Spinal cord (tissue), 10 donors: ENCODE measurements around the gene MGARP. TPM values are rescaled to one million over a fixed set of nuclear protein-coding genes. Genes with fewer than 3 reads are reported as not detected.

Experiments used
- DNase-seq, 6 donors: peaks; one replicate each; pipeline versions ENCODE4 v3.0.0 to v3.0.0-alpha.2; 2013 to 2015; ENCODE audit warnings: low spot score in 6 of 6, low read depth in 4 of 6
- H3K27ac ChIP-seq: one replicate; pipeline ENCODE4 v1.5.1; 2013; ENCODE audit warnings: low read depth, low read length, control low read depth
- H3K27me3 ChIP-seq: one replicate; pipeline ENCODE4 v1.6.1; 2013; ENCODE audit warnings: low read length; ENCODE audit not compliant: control insufficient read depth, insufficient read depth
- H3K36me3 ChIP-seq: one replicate; pipeline ENCODE4 v1.6.1; 2013; ENCODE audit warnings: low read length; ENCODE audit not compliant: control insufficient read depth, insufficient read depth
- H3K4me1 ChIP-seq: one replicate; pipeline ENCODE4 v1.6.1; 2013; ENCODE audit warnings: low read length; ENCODE audit not compliant: control insufficient read depth, insufficient read depth
- H3K4me3 ChIP-seq: one replicate; pipeline ENCODE4 v1.5.1; 2013; ENCODE audit warnings: low read depth, low read length, control low read depth
- H3K9me3 ChIP-seq: one replicate; pipeline ENCODE4 v1.6.1; 2013; ENCODE audit warnings: low read length; ENCODE audit not compliant: control insufficient read depth, insufficient read depth
- WGBS: methylation state at CpG from one replicate; pipeline ENCODE4 v1.1.5; 2013; ENCODE audit warnings: missing lambda C conversion rate; ENCODE audit not compliant: insufficient coverage; 5-methylcytosine and 5-hydroxymethylcytosine counted together
- polyA plus RNA-seq, 2 donors: library from polyadenylated mRNA; unstranded; fragments of 120-200 nt; gene quantifications; one replicate each; pipeline ENCODE4 v1.2.1, GENCODE V29; 2013; ENCODE audit not compliant: insufficient read length in 2 of 2
- total RNA-seq, 2 donors: library from RNA; depleted of rRNA in 1 of 2; stranded (reverse); fragments of 120-200 nt in 1 of 2; fragments of >200 nt in 1 of 2; gene quantifications; one replicate each; pipeline versions ENCODE4 v1.2.3 to v1.2.4, GENCODE V29; 2013 to 2014
- donor health status: healthy.

MGARP gene
- total and polyA plus RNA-seq, 4 donors = 0.95 to 1.8 (median 1.1) TPM

DNA sequence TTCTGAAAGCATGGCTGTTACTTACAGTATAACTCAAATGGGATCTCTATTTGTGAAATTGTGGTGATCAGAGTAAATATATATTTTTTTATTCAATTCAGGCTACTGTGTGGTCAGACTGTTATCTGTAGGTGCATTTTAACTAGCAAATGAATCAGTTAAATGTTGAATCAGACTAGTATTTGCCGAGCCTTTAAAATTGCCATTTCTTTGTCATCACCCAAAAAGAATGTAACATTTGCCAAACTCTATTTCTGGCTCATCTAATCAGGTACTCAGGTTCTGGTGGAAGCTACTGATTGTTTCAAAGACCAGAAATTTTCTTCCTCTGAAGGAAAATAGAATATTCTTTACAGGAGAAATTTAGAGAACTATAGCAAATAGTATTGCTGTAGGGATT lies 19.5 kb upstream of the MGARP start:
- Histone ChIP-seq H3K27me3 (no peaks in the 10 kb centered on the region), H3K4me3 (no peak overlapping the region), H3K4me1 (peaks cover 10% of the 10 kb centered on the region), H3K9me3 (no peaks in the 10 kb centered on the region), H3K36me3 (peaks cover 4% of the 10 kb centered on the region), H3K27ac (no peak overlapping the region)
- DNase-seq = no peak
- no CpG with 5 or more reads among the region's 1 CpG for WGBS

DNA sequence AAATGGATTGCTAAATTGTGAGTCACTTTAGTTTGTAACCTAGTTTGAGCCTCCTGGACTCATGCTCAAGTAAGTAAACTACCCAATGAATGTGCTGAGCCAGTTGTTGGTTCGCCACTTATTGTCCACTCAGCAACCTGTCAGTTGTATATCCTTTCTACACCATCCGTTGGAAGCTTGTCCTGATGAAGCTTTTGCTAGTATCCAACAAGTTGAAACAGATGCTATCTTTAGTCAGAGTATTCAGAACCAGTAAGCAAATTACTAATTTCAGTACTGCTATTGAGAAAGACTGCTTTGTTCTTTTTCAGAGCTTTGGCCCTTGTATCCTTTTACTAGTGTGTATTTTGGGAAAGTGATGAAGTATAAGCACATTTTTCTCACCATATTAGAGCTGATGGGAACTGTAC lies 17.0 kb upstream of the MGARP start:
- Histone ChIP-seq H3K4me1 (peaks cover 4% of the 10 kb centered on the region), H3K27ac (no peak overlapping the region), H3K9me3 (no peaks in the 10 kb centered on the region), H3K4me3 (no peak overlapping the region), H3K27me3 (no peaks in the 10 kb centered on the region), H3K36me3 (peaks cover 16% of the 10 kb centered on the region)
- no peak for DNase-seq
- 70% methylated on average over 2 of the region's 2 CpGs for WGBS

- Histone ChIP-seq H3K4me1 (peaks cover 4% of the 10 kb centered on the region), H3K4me3 (peak overlapping the region; percentile 96), H3K9me3 (no peaks in the 10 kb centered on the region), H3K27ac (peak overlapping the region; percentile 86), H3K27me3 (no peaks in the 10 kb centered on the region), H3K36me3 (peaks cover 20% of the 10 kb centered on the region)
- DNase-seq = no peak
- WGBS = no CpG with 5 or more reads among the region's 6 CpGs
These were observed 15.9 kb upstream of the MGARP start for GRCh38 chr4:139295942-139296299.

DNA sequence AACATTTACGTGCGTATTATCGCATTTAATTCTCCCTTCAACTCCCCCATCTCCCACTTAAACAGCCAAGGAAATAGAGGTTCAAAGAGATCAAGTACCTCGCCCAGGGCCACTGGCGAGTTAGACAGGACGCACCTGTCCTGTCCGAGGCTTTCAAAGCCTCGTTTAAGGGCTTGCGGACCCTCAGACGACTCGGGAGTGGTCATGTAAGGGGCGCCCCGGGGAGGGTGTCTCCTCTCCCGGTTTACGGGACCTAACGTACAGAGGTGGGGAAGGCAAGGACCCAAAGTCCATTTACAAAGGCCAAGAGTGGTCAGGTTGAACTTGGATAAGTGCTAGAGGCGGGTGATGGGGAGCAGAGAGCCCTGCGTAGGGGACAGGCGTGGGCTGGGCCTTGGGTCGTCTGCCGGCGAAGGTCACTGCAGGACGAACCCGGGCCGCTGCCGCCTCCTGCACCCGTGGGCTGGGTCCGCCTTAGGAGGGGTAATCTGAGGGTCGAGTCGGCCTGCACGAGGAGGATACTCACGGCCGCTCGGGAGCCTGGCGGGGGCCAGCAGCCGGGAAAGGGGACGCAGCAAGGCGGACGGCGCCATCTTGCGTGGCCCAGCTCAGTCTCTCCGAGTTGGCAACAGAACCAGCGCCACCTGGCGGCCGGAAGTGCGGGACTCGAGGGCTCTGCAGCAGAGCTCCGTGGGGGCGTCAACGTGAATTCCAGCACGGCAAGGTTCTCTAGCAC lies 15.3 kb upstream of the MGARP start:
- no peaks in the 10 kb centered on the region for H3K27me3 ChIP-seq
- H3K9me3 ChIP-seq = no peaks in the 10 kb centered on the region
- WGBS = 2% methylated on average over 47 of the region's 51 CpGs
- peak overlapping the region; percentile 86 for H3K27ac ChIP-seq
- DNase-seq = peak; percentile 90 to 98 (median 93)
- H3K36me3 ChIP-seq = peaks cover 21% of the 10 kb centered on the region
- H3K4me1 ChIP-seq = peaks cover 4% of the 10 kb centered on the region
- peak overlapping the region; percentile 96 for H3K4me3 ChIP-seq

GRCh38 chr4:139286186-139286698 lies 6.2 kb upstream of the MGARP start:
- Histone ChIP-seq H3K36me3 (peaks cover 15% of the 10 kb centered on the region), H3K27me3 (no peaks in the 10 kb centered on the region), H3K27ac (no peak overlapping the region), H3K9me3 (no peaks in the 10 kb centered on the region), H3K4me1 (no peaks in the 10 kb centered on the region), H3K4me3 (no peak overlapping the region)
- 100% methylated on average over 4 of the region's 7 CpGs for WGBS
- no peak for DNase-seq

DNA sequence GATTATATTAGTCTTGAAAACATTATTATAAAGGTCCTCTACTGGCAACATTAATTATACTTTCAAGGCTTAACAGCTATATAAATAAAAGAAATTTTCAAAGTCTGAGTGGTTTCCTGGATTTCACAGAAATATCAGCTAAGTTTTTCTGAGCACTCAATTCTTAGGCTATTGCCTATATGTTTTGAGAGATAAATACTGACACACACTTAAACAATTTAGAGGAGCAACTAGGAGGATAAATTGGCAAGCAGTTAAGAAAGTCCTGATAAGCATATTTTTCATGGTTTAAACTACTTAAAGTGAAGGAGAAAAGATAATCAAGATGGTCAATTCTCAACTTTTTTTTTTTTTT lies 2.7 kb upstream of the MGARP start:
- Histone ChIP-seq H3K4me3 (no peak overlapping the region), H3K4me1 (peaks cover 15% of the 10 kb centered on the region), H3K9me3 (no peaks in the 10 kb centered on the region), H3K27ac (no peak overlapping the region), H3K27me3 (peaks cover 22% of the 10 kb centered on the region), H3K36me3 (no peaks in the 10 kb centered on the region)
- no peak for DNase-seq

GRCh38 chr4:139282065-139282720 lies 2.2 kb upstream of the MGARP start:
- H3K27ac ChIP-seq = no peak overlapping the region
- no peak for DNase-seq
- no peak overlapping the region for H3K4me3 ChIP-seq
- H3K27me3 ChIP-seq = peaks cover 25% of the 10 kb centered on the region
- no peaks in the 10 kb centered on the region for H3K9me3 ChIP-seq
- H3K4me1 ChIP-seq = peaks cover 15% of the 10 kb centered on the region
- 92% methylated on average over 2 of the region's 7 CpGs for WGBS
- H3K36me3 ChIP-seq = no peaks in the 10 kb centered on the region

GRCh38 chr4:139278912-139279759 lies 889 bp downstream of the MGARP start:
- H3K27ac ChIP-seq = no peak overlapping the region
- H3K27me3 ChIP-seq = peaks cover 30% of the 10 kb centered on the region
- peak overlapping the region; percentile 49 for H3K4me3 ChIP-seq
- DNase-seq = peak in 3 of 6 donors; percentile 13 to 43 (median 34)
- peaks cover 15% of the 10 kb centered on the region for H3K4me1 ChIP-seq
- WGBS = 4% methylated on average over 24 of the region's 40 CpGs
- no peaks in the 10 kb centered on the region for H3K9me3 ChIP-seq
- H3K36me3 ChIP-seq = no peaks in the 10 kb centered on the region

DNA sequence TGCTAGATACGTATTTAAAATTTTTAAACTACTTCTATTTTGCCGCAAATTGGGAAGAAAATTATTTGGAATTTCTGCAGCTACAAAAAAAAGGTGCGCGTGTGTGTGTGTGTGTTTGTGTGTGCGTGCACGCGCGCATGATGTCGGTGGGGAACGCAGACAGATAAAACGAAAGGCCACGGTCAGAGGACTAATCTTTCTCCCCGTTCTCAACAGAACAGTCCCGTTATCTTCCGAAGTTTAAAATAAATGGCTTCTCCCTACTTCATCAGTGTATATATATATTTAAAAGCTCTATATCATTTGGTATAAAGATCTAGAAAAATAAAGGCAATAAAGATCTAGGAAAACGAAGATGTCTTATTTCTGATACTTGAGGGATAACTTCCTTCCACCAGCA lies 1.5 kb downstream of the MGARP start:
- Histone ChIP-seq H3K36me3 (no peaks in the 10 kb centered on the region), H3K27ac (no peak overlapping the region), H3K4me3 (no peak overlapping the region), H3K4me1 (peaks cover 15% of the 10 kb centered on the region), H3K9me3 (no peaks in the 10 kb centered on the region), H3K27me3 (peaks cover 30% of the 10 kb centered on the region)
- no CpG with 5 or more reads among the region's 16 CpGs for WGBS
- peak in 1 of 6 donors; percentile 7 for DNase-seq
